ENCODE measurements around the gene CHODL.

CHODL gene, protein sequence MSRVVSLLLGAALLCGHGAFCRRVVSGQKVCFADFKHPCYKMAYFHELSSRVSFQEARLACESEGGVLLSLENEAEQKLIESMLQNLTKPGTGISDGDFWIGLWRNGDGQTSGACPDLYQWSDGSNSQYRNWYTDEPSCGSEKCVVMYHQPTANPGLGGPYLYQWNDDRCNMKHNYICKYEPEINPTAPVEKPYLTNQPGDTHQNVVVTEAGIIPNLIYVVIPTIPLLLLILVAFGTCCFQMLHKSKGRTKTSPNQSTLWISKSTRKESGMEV

DNA sequence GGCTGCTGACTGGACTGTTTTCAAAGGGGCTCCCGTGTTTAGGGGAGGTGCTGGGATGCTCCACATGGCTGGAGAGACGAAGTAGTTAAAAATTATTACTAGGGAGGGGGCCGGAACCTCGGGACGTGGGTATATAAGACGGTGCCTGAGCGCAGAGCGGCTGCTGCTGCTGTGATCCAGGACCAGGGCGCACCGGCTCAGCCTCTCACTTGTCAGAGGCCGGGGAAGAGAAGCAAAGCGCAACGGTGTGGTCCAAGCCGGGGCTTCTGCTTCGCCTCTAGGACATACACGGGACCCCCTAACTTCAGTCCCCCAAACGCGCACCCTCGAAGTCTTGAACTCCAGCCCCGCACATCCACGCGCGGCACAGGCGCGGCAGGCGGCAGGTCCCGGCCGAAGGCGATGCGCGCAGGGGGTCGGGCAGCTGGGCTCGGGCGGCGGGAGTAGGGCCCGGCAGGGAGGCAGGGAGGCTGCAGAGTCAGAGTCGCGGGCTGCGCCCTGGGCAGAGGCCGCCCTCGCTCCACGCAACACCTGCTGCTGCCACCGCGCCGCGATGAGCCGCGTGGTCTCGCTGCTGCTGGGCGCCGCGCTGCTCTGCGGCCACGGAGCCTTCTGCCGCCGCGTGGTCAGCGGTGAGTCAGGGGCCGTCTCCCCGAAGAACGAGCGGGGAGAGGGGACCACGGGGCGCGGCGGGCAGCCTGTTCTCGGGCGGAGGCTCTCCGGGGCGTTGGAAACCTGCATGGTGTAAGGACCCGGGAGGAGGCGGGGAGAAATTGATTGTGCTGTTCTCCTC, at the start of gene CHODL:
Gene CHODL, plus strand, starts transcription at position 163 of the 793 bp plus-strand sequence. Its CDS starts 391 bp downstream, at position 554.
- DNase-seq (ENCODE audit: low read depth): no peak

DNA sequence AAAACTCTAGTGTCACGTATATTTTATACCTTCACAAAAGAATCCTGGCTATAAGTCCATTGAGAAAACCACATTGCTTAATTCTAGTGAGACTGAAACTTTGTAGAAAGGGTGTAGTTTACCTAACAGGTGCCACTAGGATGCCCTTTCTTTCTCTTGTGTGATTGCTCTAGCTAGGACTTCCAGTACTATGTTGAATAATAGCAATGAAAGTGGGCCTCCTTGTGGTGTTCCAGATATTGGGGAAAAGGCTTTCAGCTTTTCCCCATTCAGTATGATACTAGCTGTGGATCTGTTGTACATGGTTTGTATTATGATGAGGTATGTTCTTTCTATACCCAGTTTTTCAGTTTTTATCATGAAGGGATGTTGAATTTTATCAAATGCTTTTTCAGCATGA, 39.7 kb upstream of the CHODL start:
- no peak for DNase-seq (ENCODE audit: low read depth)

DNA sequence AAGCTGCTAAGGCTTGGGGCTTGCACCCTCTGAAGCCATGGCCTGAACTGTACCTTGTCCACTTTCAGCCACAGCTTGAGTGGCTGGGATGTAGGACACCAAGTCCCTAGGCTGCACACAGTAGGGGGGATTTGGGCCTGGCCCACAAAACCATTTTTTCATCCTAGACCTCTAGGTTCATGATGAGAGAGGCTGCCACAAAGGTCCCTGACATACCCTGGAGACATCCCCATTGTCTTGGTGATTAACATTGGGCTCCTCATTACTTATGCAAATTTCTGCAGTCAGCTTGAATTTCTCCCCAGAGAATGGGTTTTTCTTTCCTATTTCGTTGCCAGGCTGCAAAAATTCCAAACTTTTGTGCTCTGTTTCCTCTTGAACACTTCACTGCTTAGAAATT, 26.3 kb upstream of the CHODL start:
- no peak for DNase-seq (ENCODE audit: low read depth)

DNA sequence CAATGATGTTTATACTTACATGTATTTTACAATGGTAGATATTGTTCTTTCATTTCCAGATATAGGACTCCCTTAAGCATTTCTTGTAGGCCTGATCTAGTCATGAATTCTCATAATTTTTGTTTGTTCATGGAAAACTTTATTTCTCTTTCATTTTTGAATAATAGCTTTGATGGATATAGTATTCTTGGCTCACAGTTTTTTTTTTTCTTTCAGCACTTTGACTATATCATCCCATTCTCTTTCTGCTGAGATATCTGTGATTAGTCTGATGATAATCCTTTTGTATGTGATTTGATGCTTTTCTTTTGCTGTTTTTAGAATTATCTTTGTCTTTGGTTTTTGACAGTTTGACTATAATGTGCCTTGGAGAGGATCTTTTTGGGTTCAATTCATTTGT, 24.1 kb upstream of the CHODL start:
- DNase-seq (ENCODE audit: low read depth): no peak

DNA sequence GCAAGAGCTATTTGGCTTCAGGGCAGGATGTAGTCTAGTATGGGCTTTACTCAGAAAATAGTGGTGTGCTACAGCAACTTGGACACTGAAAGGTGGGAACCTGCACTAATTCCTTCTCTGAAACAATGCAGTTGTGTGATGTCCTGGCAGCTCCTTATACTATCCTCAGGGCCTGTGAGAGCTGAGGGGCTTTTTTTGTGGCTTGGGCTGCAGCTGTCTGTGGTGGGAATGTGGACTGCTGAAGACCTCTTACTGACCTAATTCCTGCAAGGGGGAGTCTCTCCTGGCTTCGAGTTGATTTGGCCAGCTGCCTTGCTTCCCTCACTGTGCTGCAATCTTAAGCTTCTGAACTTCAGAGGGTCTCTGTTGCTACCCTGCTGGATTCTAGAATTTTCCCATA, 22.3 kb upstream of the CHODL start:
- DNase-seq (ENCODE audit: low read depth): no peak

DNA sequence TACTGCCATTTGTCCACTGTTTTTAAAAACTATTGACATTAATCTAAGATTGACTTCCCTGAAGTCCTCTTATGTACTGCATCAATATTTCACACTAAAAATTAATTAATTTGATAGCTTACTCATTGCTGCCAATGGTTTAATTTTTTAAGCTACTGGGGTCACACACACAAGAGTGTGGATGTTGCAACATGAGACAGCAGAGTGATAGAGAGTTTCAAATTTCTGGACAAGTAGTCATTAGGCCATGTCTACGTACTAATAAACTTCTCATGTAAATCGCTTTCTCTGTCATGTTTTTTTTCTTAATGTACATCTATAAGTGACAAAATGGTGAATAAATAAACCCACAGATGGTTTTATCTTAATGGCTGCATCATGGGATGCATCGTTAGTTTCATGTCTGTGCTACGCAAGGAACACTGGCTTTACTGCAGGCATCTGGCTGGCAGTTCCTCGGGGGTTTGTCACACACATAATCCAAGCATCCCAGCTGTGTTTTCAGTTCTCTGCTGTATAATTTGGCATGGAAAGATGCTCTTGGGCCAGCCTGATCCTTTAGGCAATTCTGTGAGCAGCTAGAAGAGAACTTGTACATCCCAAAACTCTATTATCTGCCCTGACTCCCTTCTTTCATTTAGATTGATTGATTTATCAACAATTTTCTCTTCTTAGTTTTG, 16.4 kb upstream of the CHODL start:
- DNase-seq (ENCODE audit: low read depth): no peak

DNA sequence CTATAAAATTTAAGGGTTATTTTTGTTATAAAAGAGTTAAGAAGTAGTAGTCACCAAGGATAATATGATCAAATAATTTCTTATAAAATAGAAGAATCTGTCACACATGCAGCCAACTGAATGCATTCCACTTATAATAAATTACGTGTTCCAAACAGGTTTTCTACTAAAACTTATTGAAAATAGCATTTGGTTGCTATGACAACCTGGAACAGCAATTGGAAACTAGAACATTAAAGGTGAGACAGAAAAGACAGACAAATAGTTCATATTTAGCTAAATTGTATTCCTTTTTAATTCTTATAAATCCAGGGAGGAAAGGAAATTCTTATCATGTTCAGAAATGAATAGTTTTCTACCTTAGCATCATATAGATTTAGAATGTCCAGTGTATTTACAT, 9.1 kb upstream of the CHODL start:
- DNase-seq (ENCODE audit: low read depth): no peak

DNA sequence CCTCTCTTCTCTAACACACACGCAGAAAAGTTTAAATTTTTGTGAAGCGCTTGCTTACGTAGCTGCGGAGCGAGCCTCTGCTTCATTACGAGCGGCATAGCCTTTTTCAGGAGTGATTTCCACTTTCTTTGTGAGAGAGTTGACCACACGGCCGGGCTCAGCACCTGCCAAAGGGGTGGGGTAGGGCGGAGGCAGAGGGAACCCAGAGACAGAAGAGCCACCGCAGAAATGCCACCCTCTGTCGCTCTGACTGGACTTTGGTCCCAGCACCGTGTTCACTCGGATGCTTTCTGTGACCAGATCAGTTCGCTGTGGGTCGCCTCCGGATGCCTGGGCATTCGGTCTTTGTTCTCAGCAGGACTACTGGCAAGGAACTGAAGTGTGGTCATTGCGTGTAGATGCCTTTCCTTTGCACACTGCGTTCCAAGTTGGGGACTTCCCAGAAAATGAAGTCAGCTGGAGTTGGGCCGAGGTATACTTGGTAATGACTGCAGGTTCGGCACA, 883 bp downstream of the CHODL start:
- no peak for DNase-seq (ENCODE audit: low read depth)

DNA sequence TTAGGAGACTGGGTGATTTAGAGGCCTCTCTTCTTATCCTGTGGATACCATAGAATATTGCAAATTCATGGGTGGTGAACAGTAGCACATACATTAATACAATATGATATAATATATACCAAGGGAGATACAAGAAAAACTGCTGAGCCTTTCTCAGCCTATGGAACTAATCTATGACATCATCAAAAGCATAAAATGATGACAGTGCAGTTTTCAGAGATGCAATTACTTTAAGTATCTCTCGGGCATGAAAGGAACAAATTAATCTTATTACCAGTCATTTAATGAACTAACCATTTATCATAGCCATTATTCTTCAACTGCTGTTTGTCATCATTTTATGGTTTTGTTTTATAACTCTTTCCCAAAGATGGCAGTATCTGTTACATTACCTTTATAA, 3.5 kb downstream of the CHODL start:
- no peak for DNase-seq (ENCODE audit: low read depth)

DNA sequence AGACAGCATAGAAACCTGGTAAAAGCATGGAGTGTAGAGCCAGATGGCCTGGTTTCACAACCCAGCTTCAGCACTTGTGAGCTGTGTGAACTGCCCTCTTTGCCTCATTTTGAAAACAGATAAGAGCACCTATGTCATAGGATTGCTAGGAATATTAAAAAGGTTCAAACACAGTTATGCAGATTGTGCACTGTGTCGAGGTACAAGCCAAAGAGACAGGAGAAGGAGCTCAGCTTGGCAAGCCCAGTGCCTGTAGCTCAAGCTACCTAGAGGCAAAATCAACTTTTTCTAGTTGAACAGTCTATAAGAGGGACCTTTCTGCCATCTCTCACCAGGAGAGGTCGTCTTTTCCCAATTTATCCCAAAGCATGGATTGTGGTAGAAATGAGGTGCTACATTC, 5.0 kb downstream of the CHODL start:
- no peak for DNase-seq (ENCODE audit: low read depth)

DNA sequence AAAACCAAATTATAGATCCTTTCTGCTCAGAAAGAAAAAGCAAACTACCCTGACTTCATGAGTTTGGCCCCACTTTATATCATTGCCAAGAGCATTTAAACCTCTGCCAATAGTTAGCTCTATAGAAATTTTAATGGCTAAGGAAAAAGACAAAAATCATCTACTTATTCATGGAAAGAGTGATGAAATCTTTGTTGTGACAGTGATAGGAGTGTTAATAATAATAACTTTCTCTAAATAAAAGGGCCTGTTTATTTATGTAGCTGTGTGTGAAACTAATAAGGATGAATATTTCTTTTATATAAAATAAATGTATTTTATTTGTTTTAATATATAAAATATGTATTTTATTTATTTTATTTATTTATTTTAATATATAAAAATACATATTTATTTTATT, 6.4 kb downstream of the CHODL start:
- DNase-seq (ENCODE audit: low read depth): no peak

DNA sequence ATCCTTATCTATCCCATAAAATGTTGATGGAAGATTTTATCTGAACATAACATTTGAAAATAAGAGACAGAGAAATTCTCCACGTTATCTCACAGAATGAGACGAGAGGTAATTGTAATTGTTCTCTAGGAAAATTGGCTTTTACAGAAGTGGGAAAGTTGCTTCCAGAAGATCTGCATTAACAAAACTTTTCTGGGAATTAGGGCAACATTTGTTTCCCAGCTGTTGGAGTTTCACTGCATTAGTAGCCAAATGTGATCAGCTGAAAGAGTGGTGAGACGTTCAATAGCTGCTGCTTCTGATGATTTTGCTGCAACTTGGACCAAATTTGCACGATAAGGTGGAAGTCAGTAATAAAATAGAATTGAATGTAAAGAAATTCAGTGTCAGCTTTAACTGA, 7.6 kb downstream of the CHODL start:
- no peak for DNase-seq (ENCODE audit: low read depth)

DNA sequence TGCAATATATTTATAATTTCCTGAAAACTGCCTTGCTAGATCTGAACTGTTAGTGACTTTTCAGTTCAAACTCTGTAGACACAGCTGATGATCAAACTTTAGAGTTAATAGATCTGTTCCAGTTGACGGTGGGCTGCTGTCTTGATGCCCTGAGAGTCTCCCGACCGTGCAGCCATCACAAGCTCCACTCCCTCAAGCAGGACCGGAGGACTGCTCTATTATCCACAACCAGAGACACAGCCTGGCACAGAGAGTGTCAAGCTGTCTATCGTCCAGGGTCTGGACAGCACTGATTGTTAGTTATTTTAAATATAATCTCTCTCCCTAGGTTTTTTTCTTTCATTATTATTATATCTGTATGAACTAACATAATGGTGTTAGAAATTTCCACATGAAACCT, 8.0 kb downstream of the CHODL start:
- DNase-seq (ENCODE audit: low read depth): no peak

DNA sequence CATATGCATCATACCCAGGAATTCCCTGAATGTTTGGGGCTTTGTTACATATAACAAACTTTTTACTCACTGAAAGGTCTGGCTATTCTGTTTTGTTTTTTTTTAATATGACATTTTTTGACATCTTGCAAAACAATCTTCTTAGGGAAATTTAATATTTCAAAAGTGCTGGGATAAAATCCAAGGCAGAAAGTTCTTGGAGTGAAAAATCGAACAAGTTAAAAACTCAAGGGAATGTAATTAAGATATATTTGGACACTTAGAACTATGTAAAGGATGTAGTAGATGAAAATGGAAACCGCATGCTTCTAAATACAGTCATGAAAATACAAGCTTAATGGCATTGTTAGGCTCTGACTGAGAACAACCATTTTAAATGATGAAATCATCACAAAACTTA, 8.6 kb downstream of the CHODL start:
- no peak for DNase-seq (ENCODE audit: low read depth)

DNA sequence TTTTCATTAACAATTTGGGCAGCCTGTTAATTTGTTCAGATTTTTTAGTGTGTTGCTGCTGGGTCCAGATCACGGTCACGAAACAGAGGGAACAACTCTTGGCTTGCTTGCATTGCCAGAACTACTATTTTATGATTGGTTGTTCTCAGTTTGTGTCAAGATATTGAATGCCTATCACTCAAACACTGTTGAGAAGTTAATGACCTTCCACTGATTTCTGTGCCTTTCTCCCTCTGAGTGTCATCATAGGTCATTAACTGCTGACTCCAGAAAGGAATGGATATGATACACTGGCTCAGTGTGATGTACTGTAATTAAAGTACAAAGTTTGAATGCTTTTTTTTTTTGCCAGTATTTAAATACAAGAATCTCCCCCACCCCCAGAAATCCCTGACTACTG, 9.2 kb downstream of the CHODL start:
- DNase-seq (ENCODE audit: low read depth): no peak

DNA sequence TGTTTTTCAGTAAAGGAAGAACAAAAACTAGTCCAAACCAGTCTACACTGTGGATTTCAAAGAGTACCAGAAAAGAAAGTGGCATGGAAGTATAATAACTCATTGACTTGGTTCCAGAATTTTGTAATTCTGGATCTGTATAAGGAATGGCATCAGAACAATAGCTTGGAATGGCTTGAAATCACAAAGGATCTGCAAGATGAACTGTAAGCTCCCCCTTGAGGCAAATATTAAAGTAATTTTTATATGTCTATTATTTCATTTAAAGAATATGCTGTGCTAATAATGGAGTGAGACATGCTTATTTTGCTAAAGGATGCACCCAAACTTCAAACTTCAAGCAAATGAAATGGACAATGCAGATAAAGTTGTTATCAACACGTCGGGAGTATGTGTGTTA, 21.3 kb downstream of the CHODL start:
- DNase-seq (ENCODE audit: low read depth): no peak

DNA sequence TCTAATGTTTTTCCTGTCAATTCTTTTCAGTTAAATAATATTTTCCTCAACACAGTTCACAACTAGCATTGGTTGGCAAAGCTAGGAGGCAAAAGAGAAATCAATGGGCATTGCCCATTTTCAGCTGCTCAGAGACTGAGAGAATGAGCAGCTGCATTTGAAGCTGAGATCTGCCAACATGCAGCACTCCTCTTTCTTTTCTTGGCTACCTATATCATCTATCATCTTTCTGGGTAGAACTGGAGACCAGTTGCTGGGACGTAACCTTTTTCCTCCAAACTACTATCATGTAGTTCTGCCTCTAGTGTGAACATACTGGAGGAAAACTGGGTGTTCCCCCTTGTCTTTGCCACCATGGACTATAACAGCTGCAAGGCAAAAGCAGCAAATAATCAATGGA, 22.9 kb downstream of the CHODL start:
- no peak for DNase-seq (ENCODE audit: low read depth)

DNA sequence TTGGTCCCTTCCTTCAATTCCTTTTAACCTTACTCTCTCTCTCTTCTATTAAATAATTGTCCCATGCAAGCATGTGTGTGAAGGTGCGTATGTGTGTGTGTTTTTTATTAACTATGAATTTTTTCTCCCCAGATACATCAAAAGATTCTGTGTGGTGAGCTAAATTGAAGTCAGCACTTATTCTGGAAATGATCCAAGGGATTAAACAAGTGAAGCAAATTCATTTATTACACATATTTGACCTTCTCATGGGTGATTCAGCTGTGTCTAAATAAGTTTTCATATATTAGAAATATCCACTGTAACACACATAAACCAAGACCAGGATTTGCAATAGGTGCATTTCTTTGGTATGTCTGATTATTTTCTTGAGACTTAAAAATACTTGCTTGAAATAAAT, 24.3 kb downstream of the CHODL start:
- DNase-seq (ENCODE audit: low read depth): no peak

DNA sequence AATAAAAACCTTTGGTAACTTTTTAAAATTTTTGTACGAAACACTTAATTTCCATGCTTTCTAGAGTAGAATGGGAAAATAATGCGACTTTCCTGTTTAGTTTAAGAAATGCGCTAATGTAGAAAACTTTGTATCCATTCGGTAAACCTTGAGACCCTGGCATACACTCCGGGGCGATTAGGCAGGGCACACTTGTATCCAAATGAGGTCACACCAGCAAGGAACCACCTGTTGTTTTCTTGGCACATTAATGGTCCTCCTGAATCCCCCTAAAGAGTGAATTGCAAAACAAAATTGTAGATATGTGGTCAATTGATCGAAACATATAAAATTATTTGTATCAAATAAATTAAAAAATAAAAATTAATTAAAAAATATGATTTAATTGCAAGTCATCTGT, 25.2 kb downstream of the CHODL start:
- no peak for DNase-seq (ENCODE audit: low read depth)

DNA sequence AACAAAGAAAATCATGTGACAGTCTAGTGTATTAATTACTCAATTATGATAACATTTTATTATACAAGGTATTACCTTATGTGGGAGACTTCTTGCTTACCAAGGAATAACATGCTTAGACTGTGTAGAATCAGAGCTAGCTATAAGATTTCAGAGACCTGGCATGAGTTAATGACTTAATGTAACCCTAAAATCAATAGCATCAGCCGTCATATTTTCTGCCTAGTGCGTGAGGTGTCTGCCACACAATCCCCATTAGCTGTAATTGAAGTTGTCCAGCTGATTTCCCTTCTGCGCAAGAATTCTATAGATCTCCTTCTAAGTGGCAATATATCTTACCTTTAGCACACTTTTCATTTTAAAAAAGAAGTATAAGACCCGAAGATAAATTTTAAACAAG, 28.8 kb downstream of the CHODL start:
- DNase-seq (ENCODE audit: low read depth): no peak

DNA sequence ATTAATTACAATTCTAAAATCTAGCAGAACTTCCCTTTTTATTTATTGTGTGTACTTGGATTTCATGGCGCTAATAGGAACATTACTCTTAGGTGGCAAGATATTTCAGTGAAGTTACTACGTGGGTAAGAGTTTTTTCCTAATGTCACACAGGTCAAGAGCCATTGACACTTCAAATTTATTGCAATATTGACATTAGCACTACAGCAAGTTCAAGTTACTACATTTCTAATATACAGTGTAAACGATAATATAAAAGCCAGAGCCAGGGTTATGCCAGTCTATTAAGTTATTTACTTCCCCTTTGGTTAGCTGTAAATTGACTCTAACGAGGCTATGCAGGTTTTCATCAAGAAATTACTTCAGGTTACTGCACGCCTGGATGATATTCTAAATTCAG, 29.7 kb downstream of the CHODL start:
- DNase-seq (ENCODE audit: low read depth): no peak

DNA sequence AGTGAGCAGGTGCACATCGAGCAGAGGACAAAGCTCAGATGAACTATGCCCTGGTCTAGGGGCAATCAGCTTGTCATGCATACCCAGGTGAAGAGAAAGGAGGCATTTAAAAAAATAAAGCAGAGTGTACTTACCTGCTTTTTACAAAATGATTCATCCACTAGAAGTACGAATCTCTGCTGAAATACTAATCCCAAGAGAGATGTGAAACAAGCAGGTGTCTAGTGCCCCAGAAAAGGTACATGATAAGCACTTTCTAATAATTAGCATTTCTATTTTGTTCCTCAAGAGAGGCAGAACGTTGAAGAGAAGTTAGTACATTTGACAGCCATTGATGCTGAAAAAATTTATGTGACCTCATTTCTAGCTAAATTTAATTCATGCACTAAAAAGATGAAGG, 31.1 kb downstream of the CHODL start:
- no peak for DNase-seq (ENCODE audit: low read depth)

DNA sequence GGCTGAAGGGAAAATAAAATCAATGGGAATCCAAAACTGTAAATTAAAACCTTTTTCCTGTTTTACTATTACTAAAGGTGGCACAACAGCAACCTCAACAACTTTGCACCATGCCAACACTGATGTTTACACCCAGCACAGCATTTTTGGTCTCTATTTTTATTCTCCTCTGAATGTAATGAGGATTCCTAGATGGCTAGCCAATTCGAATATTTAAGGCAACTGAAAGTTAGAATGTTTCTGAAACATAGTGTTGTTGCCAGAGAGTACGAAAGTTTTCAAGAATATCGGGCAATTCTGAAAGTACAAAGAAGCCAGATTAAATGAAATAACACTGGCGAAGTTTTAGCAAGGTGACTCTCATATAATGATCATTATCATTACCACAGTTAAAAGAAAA, 40.7 kb downstream of the CHODL start:
- no peak for DNase-seq (ENCODE audit: low read depth)
